Astrocyte of the cerebellum (primary cell): ENCODE results near the gene ZCRB1.
A peak's percentile ranks its signal among the peaks of the same experiment; 100 is the strongest.

Experiments used
- DNase-seq: peaks from one replicate; pipeline ENCODE4 v3.0.0-alpha.2; 2011; ENCODE audit warnings: low read depth
- H3K4me3 ChIP-seq: 2 replicates; pipeline ENCODE4 v1.5.1; 2011; ENCODE audit warnings: mild to moderate bottlenecking, low read depth, low read length, moderate library complexity
- in situ Hi-C: cut with HindIII; loops from 2 replicates; pipeline ENCODE4 v1.10.0; 2017; ENCODE audit warnings: low sequenced_read_pairs
- TF ChIP-seq, protein P1 (sequence below): IDR thresholded peaks from 2 replicates; pipeline ENCODE4 v1.5.1; 2012; ENCODE audit warnings: low read length, low read depth, moderate library complexity, mild to moderate bottlenecking; ENCODE audit errors: missing control alignments

The ZCRB1 gene, protein sequence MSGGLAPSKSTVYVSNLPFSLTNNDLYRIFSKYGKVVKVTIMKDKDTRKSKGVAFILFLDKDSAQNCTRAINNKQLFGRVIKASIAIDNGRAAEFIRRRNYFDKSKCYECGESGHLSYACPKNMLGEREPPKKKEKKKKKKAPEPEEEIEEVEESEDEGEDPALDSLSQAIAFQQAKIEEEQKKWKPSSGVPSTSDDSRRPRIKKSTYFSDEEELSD

DNA sequence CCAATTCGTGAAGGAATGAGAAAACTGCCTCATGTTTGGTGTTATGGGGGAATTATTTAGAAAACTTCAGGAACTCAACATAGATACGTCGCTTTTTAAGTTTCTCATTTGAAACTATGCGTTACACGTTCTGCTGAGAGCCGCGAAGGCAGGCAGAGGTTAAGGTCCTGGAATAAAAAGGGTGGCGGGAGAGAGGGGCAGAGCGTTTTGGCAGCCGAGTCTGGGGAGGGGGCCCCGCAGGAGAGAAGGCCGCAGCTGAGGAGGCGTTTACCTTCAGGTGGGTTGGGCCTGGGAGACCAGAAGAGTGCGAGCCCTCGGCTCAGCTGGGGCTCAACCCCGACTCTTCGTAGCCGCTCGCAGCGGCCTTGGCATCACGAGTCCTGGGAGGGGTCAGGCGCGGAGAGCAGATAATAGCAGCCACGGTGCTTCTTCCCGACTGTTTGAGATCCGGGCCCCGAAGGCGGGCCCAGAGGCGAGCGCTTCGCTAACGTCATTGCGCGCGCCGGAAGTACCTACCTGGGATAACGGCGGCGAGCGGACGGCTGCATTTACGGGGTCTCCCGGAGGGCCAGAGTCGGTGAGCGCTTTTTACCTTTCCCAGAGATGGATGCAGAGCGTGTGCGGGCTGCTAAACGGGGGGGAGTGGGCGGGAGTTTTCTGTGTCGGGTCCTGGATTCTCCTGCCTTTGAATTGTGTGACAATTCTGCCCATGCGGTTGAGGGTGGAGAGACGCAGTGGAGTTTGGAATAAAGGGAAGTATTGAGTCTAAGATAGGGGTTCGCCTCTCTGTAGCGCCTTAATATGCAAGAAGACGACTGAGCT is at the start of gene ZCRB1, which contains the start of gene PPHLN1:
Gene ZCRB1, minus strand, starts transcription at position 442 of the 822 bp plus-strand sequence. CDS start 1,992 bp downstream, outside the sequence.
Gene PPHLN1, plus strand, starts transcription at position 515 of the 822 bp plus-strand sequence. CDS start 9,736 bp downstream, outside the sequence.
- TF ChIP-seq, protein P1, sequence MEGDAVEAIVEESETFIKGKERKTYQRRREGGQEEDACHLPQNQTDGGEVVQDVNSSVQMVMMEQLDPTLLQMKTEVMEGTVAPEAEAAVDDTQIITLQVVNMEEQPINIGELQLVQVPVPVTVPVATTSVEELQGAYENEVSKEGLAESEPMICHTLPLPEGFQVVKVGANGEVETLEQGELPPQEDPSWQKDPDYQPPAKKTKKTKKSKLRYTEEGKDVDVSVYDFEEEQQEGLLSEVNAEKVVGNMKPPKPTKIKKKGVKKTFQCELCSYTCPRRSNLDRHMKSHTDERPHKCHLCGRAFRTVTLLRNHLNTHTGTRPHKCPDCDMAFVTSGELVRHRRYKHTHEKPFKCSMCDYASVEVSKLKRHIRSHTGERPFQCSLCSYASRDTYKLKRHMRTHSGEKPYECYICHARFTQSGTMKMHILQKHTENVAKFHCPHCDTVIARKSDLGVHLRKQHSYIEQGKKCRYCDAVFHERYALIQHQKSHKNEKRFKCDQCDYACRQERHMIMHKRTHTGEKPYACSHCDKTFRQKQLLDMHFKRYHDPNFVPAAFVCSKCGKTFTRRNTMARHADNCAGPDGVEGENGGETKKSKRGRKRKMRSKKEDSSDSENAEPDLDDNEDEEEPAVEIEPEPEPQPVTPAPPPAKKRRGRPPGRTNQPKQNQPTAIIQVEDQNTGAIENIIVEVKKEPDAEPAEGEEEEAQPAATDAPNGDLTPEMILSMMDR: no peak
- peak; percentile 22 for DNase-seq
- peak within 1 kb of the TSS; percentile 70 for H3K4me3 ChIP-seq
- in situ Hi-C loops: loop anchor here (5.0 to 25.0 kb wide), 2 partner anchors 189 to 1364 kb away; no protein-coding TSS in a partner anchor

DNA sequence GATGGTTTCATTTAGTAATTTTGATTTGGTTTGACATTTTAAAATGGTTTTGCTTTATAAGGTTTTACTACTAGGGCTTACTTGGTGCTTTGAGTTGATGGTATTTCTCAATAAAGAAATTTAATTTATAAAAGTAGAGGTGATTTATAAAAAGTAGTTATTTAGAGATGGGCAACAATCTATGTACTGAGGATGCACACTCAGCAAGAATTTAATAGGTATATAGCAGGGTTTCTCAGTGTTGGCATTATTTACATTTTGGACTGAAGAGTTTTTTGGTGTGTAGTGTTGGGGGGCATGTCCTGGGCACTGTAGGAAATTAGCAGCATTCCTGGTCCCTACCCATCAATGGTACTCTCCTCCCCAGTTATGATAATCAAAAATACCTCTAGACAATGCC is 47.8 kb upstream of the ZCRB1 start:
- DNase-seq: no peak
- in situ Hi-C loops: no loop called here
- no peak overlapping the region for H3K4me3 ChIP-seq
- TF ChIP-seq, protein P1: no peak

DNA sequence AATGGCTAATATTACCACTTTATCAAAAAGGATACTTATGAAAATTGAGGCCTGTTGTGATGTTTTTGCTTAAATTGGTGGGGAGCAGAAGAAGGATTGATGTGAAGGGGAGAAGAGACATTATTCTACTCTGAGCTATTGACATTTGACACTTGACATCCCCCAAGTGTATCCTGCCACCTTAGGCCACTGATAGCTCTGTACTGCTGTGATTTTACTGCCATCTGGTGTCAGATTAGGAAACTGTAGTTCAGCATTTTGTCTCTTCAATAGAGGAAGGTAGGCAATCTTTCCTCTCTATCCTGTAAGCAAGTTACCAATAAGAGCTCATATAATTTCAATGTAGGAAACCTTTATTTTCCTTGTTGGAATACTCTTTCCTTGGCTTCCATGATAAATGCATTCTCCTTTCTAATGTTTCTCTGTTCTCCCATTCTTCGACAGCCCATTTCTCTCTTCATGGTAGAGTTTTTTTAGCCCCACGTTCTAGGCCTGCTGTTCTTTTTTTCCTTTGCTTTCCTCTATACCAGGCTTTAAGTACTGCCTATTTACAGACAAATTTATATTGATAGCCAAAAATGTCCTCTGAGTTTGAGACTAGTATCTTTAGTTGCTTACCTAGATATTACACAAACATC is 46.4 kb upstream of the ZCRB1 start:
- in situ Hi-C loops: no loop called here
- DNase-seq: peak; percentile 6
- TF ChIP-seq, protein P1: peak; percentile 69
- H3K4me3 ChIP-seq: no peak overlapping the region

DNA sequence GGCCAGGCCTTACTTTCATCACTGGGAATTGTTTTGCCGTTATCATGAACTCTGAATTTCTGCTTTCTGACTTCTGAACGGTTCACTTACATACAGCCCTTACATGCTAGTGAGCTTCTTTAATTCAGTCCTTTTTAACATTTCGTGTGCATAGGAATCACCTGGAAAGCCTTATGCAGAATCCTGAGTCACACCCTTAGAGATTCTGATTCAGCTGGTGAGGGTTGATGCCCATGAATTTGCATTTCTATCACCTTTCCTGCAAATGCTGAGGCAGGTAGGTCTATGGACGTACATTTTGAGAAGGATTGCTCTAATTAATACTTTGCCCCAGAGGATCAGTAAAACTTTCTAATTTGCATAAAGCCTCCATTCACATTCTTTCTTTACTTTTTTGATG is 44.1 kb upstream of the ZCRB1 start:
- no peak for DNase-seq
- H3K4me3 ChIP-seq: no peak overlapping the region
- in situ Hi-C loops: no loop called here
- TF ChIP-seq, protein P1: no peak

DNA sequence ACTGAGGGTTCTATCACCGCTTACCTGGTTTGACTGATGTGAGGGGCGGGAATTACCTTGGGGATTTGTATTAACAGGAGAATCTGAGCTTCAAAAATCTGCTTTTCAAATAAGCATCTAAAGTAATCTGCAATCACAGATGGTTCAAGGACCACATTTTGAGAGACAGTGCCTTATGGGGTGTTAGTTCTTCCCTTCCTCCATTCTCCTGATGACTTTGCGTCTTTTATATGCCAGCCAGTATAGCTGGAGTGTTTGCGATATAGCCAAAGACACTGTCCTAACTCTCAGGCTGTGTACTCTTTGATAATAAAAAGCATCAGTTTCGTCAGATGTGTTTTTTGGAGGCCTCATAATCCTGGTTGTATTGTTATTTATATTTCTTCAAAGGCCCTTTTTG is 39.6 kb upstream of the ZCRB1 start:
- DNase-seq: no peak
- TF ChIP-seq, protein P1: no peak
- in situ Hi-C loops: no loop called here
- no peak overlapping the region for H3K4me3 ChIP-seq

DNA sequence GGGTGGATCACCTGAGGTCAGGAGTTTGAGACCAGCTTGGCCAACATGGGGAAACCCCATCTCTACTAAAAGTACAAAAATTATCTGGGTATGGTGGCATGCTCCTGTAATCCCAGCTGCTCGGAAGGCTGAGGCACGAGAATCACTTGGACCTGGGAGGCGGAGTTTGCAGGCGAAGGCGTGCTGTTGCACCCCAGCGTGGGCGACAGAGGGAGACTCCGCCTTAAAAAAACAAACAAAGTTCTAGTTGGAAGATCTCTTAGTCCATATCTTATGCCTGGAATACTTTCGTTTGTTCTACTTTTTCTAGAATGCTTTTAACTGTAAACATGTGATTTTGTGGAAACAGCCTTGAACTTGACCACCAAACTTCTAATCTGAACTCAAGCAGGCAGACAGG is 38.8 kb upstream of the ZCRB1 start:
- no peak for DNase-seq

More for the DNA sequence above, 38.8 kb upstream of the ZCRB1 start:
- no peak overlapping the region for H3K4me3 ChIP-seq
- in situ Hi-C loops: no loop called here
- TF ChIP-seq, protein P1: no peak
